HT1080 (cell line): ENCODE data around the gene MICAL3. TPM values are rescaled to one million over a fixed set of nuclear protein-coding genes. Genes with fewer than 3 reads are reported as not detected.
"Not testable (repeated sequence)": the region's sequence is repeated elsewhere in the genome, so short reads cannot be mapped to it uniquely, and the experiment has no call there.

ENCODE experiments used
- DNase-seq: peaks from one replicate; pipeline ENCODE4 v3.0.0-alpha.2; 2015; ENCODE audit warnings: low read depth
- total RNA-seq: library from RNA; depleted of rRNA; stranded (reverse); fragments of >200 nt; shearing (Covaris generic); gene quantifications from 2 replicates; pipeline ENCODE4 v1.2.3, GENCODE V29; 2014

Gene MICAL3
- total RNA-seq, 1 experiment from 2014 or later, result 29.2 TPM

- peak; percentile 94 for DNase-seq
These were observed 8.2 kb upstream of the MICAL3 start for GRCh38 chr22:18032455-18033101.

GRCh38 chr22:18031695-18032454 is 7.5 kb upstream of the MICAL3 start:
- peak; percentile 98 for DNase-seq

- DNase-seq, result no peak
These were observed 5.4 kb upstream of the MICAL3 start for GRCh38 chr22:18029686-18030267.

- DNase-seq, result no peak
These were observed 4.6 kb upstream of the MICAL3 start for GRCh38 chr22:18028817-18029527.

- not testable (repeated sequence) for DNase-seq
These were observed 1.5 kb upstream of the MICAL3 start for GRCh38 chr22:18025898-18026297.

- DNase-seq, result no peak
These were observed 777 bp upstream of the MICAL3 start for GRCh38 chr22:18024956-18025720.

- DNase-seq, result peak; percentile 84
These were observed 669 bp downstream of the MICAL3 start for GRCh38 chr22:18023509-18024275.

- DNase-seq, result no peak
These were observed 1.5 kb downstream of the MICAL3 start for GRCh38 chr22:18022876-18023275.

- no peak for DNase-seq
These were observed 2.9 kb downstream of the MICAL3 start for GRCh38 chr22:18021431-18021830.

GRCh38 chr22:18020743-18021142 is 3.6 kb downstream of the MICAL3 start:
- DNase-seq, result not testable (repeated sequence)

- DNase-seq, result no peak
These were observed 10.4 kb downstream of the MICAL3 start for GRCh38 chr22:18013947-18014346.

- DNase-seq, result no peak
These were observed 10.9 kb downstream of the MICAL3 start for GRCh38 chr22:18013436-18013835.

- peak; percentile 38 for DNase-seq
These were observed 11.8 kb downstream of the MICAL3 start for GRCh38 chr22:18012531-18012930.

- no peak for DNase-seq
These were observed 14.1 kb downstream of the MICAL3 start for GRCh38 chr22:18010266-18010665.

- DNase-seq, result no peak
These were observed 16.2 kb downstream of the MICAL3 start for GRCh38 chr22:18008136-18008535.

GRCh38 chr22:18005201-18005926 is 19.0 kb downstream of the MICAL3 start:
- no peak for DNase-seq

- DNase-seq, result not testable (repeated sequence)
These were observed 22.5 kb downstream of the MICAL3 start for GRCh38 chr22:18001894-18002315.

GRCh38 chr22:18001040-18001893 is 23.1 kb downstream of the MICAL3 start:
- DNase-seq, result peak; percentile 95
